Measurements from ENCODE around the gene MCRIP1.
"Not testable (repeated sequence)": the region's sequence is repeated elsewhere in the genome, so short reads cannot be mapped to it uniquely, and the experiment has no call there.

The MCRIP1 gene

GRCh38 chr17:81840826-81841778 lies 8.0 kb upstream of the MCRIP1 start:
- no peak for DNase-seq (ENCODE audit: low read depth)

GRCh38 chr17:81840059-81840458 lies 7.0 kb upstream of the MCRIP1 start:
- not testable (repeated sequence) for DNase-seq (ENCODE audit: low read depth)

- no peak for DNase-seq (ENCODE audit: low read depth)
These were observed 6.2 kb upstream of the MCRIP1 start for GRCh38 chr17:81839301-81839700.

DNA sequence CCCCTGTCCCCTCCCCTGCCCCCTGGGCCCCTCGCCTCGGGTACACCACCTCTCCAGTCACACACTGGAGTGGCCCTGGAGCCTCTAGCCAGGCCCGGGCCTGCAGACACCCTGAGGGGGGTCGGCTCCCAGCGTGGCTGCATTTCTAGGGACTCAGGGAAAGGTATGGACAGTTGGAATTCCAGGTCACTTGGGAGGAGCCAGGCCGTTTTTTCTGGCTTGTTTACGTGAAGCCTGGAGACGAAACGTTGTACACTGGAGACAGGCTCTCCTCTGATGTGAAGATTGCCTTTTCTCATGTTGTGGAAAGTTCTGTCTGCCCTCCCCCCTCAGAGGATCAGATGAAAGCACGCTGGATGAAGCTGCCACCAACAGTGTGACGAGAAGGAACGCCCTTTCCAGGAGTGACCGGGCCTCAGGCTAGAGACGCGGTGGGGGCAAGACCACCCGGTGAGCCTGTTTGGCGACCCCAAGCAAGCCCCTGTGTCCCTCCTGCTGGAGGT lies 5.7 kb upstream of the MCRIP1 start:
- no peak for DNase-seq (ENCODE audit: low read depth)

DNA sequence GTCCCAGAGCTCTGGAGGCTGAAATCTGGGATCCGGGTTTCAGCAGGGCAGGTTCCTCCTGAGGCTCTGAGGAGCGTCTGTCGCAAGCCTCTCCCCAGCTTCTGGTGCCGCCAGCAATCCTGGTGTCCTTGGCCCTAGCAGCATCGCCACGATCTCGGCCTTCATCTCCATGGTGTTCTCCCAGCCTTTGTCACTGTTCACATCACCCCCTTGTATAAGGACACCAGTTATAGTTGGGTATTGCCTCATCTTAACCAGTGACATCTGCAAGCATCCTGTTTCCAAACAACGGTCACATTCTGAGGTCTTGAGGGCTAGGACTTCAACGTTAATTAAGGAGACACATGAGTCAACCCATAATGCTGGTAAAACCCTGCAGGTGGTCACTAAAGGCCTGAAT lies 4.5 kb upstream of the MCRIP1 start:
- DNase-seq (ENCODE audit: low read depth), result no peak

DNA sequence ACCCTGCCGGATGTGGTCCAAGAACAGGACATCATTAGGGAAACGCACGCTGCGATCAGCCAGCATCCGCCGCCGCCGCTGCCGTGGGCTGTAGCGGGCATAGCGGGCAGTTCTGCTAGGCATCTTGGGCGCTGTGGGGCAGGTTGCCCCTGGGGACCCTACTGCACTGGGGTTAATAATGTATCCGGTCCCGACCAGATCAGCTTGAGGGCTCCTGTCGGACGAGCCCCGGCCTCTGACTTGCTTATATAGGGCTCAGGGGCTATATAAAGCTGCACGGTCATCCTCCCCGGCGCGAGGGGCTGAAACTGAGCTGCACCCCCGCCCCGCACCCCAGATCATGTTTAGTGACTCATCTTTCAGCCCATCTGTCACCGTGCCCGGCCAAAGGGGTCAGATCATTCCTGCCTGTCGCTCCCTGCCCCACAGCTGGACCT lies 1.8 kb upstream of the MCRIP1 start, which contains the start of gene PPP1R27:
Gene PPP1R27, minus strand, starts transcription at position 220 of the 437 bp plus-strand sequence. Its CDS starts 97 bp downstream, at position 123.
- no peak for DNase-seq (ENCODE audit: low read depth)

DNA sequence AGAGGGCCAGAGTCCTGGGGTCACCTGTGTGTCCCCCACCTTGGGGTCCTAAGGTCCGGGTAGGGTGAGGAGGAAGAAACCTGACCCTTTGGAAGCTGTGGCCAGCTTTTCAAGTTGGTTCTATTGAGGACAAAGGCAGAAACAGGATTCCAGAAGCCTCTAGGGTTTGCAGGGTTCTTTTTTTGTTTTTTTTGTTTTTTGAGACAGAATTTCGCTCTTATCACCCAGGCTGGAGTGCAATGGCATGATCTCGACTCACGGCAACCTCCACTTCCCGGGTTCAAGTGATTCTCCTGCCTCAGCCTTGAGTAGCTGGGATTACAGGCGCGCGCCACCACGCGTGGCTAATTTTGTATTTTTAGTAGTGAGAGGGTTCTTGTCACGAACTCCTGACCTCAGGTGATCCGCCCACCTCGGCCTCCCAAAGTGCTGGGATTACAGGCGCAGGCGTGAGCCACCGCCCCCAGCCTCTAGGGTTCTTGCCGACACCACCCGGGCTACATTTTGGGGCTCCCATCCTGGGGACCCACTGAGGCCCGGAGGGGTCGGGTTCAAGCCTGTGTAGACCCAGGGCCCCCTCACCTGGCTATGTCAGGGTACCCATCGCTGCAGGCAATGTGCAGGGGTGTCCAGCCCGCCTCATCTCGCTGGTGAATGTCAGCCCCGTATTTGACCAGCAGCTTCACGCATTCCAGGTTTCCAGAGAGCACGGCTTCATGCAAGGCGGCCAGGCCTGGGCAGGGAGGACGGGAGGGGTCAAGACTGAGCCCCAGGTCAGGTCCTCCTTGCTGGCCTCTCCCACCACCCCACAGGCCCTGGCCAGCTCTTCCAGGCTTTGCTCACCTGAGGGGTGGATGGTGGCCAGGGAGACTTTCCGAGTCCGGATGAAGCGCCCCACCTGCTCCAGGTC lies 1.1 kb upstream of the MCRIP1 start:
- no peak for DNase-seq (ENCODE audit: low read depth)

- DNase-seq (ENCODE audit: low read depth), result peak; percentile 13
These were observed 407 bp downstream of the MCRIP1 start for GRCh38 chr17:81832608-81833159.

DNA sequence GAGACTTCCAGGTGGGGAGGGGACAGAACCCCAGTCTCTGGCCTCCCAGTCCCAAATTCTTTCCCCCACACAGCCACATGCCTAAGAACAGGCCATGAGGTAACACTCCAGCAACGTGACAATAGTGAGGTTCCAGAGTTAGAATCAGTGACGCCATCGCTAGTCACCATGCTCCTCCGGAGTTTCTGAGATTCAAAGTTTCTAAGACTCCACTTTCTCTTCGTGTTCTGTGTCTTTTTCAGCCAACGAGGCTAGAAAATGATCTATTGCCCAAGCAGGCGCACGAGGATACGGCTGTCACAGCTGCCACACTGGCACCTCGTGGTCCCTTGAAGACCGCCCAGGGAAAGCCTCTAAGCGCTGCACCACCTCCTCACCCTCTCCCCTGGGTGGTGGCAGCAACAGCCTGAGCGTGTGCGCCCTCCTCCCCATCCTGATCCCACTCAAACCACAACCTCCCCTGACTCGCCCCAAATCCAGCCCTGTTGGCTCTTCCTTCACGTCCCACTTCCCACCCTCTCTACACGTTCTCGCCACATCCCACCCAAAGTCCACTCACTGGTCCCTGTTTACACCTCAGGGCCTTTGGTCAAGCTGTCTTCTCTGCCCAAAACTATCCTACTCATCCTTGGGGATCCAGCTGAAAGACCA lies 1.0 kb downstream of the MCRIP1 start:
- DNase-seq (ENCODE audit: low read depth), result peak; percentile 28

DNA sequence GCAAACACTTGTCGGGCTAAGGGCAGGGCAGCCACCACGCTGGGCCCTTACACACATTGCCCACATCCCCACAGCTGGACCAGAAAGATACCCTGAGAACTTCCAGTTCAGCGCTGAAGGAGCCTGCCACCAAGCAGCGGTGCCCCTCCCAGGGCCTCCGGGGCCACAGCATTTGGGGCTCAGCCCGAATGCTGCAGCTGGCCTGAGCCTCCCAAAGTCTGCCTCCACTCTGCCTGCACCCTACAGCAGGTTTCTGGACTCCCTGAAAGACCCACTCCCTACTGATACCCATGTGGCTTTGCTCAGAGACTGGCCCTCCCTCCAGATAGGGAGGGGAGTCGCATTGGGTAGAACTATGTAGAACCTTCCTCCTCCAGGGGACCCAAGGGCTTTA lies 1.5 kb downstream of the MCRIP1 start:
- no peak for DNase-seq (ENCODE audit: low read depth)

DNA sequence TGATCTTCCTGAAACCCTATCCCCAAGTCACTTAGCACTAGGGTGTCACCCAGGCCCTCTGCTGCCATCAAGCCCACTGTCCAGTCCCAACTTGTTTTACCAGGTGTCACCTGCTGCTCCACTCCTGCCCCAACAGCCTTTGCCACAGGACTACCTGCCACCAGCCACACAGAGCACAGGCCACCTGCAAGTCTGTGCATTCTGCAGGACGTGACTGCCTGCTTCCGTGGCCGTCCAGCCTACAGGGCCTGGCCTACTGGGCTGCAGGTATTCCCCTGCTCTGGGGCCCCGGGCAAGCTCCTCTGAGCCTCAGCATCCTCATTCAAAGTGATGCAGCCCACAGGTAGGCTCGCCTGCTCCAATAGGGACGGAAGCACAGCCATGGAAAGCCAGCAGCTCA lies 3.2 kb downstream of the MCRIP1 start:
- no peak for DNase-seq (ENCODE audit: low read depth)

- no peak for DNase-seq (ENCODE audit: low read depth)
These were observed 4.4 kb downstream of the MCRIP1 start for GRCh38 chr17:81828656-81829055.

DNA sequence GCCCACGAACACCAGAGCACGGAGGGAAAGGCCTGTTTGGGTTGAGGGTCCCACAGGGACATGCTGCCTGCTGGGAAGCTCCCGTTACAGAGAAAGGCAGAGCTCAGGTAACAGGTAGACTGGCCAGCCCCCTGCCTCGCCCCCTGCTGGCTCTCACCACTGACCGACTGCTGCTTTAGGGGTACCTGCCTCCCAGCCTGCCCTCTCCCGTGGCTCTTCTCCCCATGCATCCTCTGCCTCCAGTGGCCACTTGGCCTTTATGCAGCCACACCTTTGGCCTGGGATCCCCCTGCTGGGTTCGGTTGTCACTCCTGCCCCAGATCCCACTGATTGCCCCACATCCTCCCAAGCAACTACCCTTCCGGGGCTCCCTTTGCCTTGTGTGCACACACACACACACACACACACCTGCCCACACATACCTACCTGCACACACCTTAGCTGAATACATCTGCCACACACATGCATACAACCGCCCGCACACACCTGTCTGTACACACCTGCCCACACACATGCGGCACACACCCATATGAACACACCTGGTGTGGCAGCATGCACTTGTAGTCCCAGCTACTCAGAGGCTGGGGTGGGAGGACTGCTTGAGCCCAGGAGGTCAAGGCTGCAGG lies 7.1 kb downstream of the MCRIP1 start:
- DNase-seq (ENCODE audit: low read depth), result no peak

GRCh38 chr17:81824595-81824994 lies 8.5 kb downstream of the MCRIP1 start:
- DNase-seq (ENCODE audit: low read depth), result no peak

DNA sequence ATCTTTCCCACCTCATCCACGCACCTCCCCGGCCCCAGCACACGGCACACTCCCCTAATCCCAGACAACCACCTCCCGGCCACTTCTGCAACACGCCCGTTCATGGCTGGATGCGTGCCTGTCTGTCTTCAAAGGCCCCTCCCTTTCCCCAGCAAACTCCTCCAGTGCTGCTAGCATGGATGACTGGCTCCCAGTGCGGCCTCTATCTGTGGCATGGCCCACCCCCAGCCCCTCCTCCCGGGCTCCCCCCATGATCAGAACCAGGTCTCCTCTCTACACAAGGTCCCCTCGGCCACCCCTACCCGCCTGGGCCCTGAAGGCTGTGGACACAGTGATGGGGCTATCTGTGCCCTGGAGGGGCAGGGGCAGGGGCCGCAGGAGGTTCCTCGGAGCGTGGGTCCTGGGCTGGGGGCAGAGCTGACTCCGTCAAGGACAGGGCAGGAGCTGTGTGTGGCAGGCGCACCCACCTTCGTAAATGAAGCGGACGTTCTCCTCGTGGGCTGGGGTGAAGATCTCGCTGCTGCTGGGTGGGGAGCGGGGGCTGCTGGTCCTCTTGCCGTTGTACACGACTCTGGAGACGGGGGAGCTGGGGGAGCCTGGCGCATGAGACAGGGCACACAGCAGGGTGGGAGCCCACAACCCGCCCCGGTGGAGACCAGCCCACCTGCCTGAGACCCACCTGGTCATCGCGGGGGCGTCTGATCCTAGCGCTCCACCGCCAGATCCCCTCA lies 9.1 kb downstream of the MCRIP1 start:
- DNase-seq (ENCODE audit: low read depth), result no peak

- DNase-seq (ENCODE audit: low read depth), result no peak
These were observed 9.9 kb downstream of the MCRIP1 start for GRCh38 chr17:81822996-81823819.

- DNase-seq (ENCODE audit: low read depth), result no peak
These were observed 10.8 kb downstream of the MCRIP1 start for GRCh38 chr17:81822312-81822637.

DNA sequence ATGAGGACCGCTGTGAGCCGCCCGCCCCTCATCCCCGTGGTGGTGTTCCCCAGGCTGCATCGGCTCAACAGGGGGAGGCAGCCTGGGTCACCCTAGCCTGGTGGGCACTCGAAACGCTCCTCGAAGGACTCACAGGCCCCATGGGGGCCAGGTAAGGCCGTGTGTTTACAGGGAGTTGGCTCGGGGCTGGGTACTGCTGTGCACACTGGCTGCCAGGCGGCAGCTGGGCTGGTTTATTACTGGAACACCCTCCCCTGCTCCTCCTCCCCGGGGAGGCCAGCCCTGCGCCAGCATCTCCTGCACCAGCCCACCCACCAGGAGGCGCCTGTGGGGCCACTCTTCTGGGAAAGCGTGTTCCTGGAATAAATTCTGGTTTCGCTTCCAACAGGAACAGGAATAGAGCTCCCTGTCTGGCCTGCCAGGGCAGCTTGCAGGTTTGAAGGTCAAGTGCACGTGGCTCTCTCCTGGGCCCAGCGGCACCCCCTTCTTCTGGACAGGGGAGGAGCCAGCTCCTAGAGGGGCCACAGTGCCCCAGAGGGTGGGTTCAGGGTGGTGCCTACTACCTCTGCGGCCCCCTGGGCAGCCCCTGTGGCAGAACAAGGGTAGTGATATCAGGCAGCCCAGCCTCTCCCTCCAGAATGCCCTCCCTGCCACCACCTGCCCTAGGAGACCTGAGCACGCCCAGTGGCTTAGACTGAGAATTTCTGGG lies 11.3 kb downstream of the MCRIP1 start:
- no peak for DNase-seq (ENCODE audit: low read depth)

- no peak for DNase-seq (ENCODE audit: low read depth)
These were observed 11.9 kb downstream of the MCRIP1 start for GRCh38 chr17:81821147-81821546.

All from activated gamma-delta T cell treated with anti-CD3 and anti-CD28 coated beads, Interleukin-2, amount 50 U/mL, for 16 hours (primary cell).